ENCODE results near the gene ZNF638. TPM values are rescaled to one million over a fixed set of nuclear protein-coding genes. Genes with fewer than 3 reads are reported as not detected.
A peak's percentile ranks its signal among the peaks of the same experiment; 100 is the strongest.

The ZNF638 gene
- total and polyA plus RNA-seq, 3 donors from 2014 or later, result 65.0 to 226 (median 207) TPM

DNA sequence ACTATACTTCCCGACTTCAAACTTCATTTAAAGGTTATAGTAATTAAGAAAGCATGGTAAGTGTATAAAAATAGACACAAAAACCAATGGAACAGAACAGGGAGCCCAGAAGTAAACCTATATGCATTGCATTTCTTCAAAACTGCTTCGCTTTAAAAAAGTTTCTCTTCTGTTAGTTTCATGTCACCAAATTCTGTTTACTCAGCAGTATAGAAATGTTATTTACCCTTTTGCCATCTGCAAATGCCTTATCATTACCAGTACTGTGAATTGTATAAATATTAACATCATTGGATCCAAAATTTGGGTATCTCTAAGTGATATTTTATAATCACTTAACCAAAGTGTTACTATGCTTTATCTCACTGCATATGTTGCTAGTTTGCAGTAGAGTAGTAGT lies 45.9 kb upstream of the ZNF638 start:
- TF ChIP-seq POLR2A (IDR thresholded peaks at IDR 0.05), result no peak
- TF ChIP-seq, protein P1, sequence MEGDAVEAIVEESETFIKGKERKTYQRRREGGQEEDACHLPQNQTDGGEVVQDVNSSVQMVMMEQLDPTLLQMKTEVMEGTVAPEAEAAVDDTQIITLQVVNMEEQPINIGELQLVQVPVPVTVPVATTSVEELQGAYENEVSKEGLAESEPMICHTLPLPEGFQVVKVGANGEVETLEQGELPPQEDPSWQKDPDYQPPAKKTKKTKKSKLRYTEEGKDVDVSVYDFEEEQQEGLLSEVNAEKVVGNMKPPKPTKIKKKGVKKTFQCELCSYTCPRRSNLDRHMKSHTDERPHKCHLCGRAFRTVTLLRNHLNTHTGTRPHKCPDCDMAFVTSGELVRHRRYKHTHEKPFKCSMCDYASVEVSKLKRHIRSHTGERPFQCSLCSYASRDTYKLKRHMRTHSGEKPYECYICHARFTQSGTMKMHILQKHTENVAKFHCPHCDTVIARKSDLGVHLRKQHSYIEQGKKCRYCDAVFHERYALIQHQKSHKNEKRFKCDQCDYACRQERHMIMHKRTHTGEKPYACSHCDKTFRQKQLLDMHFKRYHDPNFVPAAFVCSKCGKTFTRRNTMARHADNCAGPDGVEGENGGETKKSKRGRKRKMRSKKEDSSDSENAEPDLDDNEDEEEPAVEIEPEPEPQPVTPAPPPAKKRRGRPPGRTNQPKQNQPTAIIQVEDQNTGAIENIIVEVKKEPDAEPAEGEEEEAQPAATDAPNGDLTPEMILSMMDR (IDR thresholded peaks at IDR 0.05), result no peak
- Histone ChIP-seq H3K4me3 (no peak overlapping the region), H3K4me1 (no peaks in the 10 kb centered on the region), H3K36me3 (ENCODE audit: low read depth, missing control alignments) (no peaks in the 10 kb centered on the region), H3K9me3 (no peaks in the 10 kb centered on the region), H3K27ac (no peak overlapping the region), H3K27me3 (no peaks in the 10 kb centered on the region)
- intact Hi-C loops (cut with DNase I; ENCODE audit: low total_unique reads), result no loop called here
- DNase-seq, result no peak
- 92 to 95% methylated on average over 2 of the region's 2 CpGs for WGBS, 2 donors

DNA sequence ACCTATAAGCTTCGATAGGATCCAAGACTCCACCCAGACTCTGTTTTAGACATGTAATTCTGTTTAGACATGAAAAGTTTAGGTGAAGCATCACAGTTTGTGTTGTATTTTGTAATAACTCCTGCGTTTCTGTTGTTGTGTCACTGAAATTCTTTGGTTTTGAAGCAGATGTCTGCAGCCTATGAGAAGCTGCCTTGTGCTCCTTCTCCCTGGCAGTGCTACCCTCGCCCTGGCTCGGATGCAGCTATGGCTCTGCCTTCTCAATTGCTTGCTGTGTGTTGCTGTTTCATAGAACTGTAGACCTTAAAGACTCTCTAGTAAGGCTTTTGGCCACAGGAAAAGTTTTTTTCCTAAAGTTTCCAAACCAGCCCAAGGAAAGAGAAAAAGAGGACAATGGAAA lies 40.2 kb upstream of the ZNF638 start:
- Histone ChIP-seq H3K4me1 (no peaks in the 10 kb centered on the region), H3K4me3 (no peak overlapping the region), H3K27ac (no peak overlapping the region), H3K9me3 (no peaks in the 10 kb centered on the region), H3K36me3 (ENCODE audit: low read depth, missing control alignments) (no peaks in the 10 kb centered on the region), H3K27me3 (no peaks in the 10 kb centered on the region)
- DNase-seq, result no peak
- TF ChIP-seq, protein P1 (IDR thresholded peaks at IDR 0.05), result no peak
- TF ChIP-seq POLR2A (IDR thresholded peaks at IDR 0.05), result no peak
- intact Hi-C loops (cut with DNase I; ENCODE audit: low total_unique reads), result no loop called here
- WGBS, 2 donors, result 59 to 69% methylated on average over 4 of the region's 4 CpGs

DNA sequence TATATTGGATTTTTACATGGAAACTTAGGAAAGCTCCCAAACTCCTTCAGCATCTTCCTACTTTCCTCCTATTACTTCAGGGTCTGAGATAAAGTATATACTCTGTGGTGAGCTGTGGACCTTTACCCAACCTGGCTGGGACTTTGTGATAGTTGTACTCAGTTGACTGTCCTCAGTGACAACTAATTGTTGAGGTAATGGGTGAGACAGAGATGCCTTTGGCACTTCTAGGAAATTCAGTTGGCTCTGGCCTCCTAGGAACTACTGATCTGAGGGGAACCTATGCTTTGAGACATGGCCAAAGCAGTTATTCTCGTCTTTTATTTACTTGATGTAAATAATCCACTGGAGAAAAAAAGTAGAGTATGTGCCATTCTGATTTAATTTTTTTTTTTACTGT lies 39.4 kb upstream of the ZNF638 start:
- TF ChIP-seq, protein P1 (IDR thresholded peaks at IDR 0.05), result no peak
- TF ChIP-seq POLR2A (IDR thresholded peaks at IDR 0.05), result no peak
- Histone ChIP-seq H3K27me3 (no peaks in the 10 kb centered on the region), H3K27ac (no peak overlapping the region), H3K9me3 (no peaks in the 10 kb centered on the region), H3K36me3 (ENCODE audit: low read depth, missing control alignments) (no peaks in the 10 kb centered on the region), H3K4me1 (no peaks in the 10 kb centered on the region), H3K4me3 (no peak overlapping the region)
- intact Hi-C loops (cut with DNase I; ENCODE audit: low total_unique reads), result no loop called here
- 77 to 88% methylated on average over 1 of the region's 1 CpG for WGBS, 2 donors
- no peak for DNase-seq

DNA sequence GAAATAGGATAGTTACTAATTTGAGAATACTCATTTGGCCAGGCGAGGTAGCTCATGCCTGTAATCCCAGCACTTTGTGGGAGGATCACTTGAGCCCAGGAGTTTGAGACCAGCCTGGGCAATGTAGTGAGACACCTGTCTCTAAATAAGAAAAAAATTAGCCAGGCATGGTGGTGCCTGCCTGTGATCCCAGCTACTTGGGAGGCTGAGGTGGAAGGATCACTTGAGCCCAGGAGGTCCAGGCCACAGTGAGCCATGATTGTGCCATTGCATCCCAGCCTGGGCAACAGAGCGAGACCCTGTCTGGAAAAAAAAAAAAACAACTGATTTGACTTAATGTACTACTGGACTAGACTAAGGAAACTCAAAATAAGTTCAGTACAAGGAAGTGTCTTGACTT lies 32.7 kb upstream of the ZNF638 start:
- Histone ChIP-seq H3K27me3 (no peaks in the 10 kb centered on the region), H3K27ac (no peak overlapping the region), H3K4me3 (no peak overlapping the region), H3K4me1 (no peaks in the 10 kb centered on the region), H3K36me3 (ENCODE audit: low read depth, missing control alignments) (no peaks in the 10 kb centered on the region), H3K9me3 (no peaks in the 10 kb centered on the region)
- DNase-seq, result no peak
- TF ChIP-seq, protein P1 (IDR thresholded peaks at IDR 0.05), result no peak
- no peak for TF ChIP-seq POLR2A (IDR thresholded peaks at IDR 0.05)
- intact Hi-C loops (cut with DNase I; ENCODE audit: low total_unique reads), result loop anchor here (5.0 kb wide), 1 partner anchor 213 kb away; no protein-coding TSS in a partner anchor
- WGBS, 2 donors, result 77 to 81% methylated on average over 2 of the region's 2 CpGs

DNA sequence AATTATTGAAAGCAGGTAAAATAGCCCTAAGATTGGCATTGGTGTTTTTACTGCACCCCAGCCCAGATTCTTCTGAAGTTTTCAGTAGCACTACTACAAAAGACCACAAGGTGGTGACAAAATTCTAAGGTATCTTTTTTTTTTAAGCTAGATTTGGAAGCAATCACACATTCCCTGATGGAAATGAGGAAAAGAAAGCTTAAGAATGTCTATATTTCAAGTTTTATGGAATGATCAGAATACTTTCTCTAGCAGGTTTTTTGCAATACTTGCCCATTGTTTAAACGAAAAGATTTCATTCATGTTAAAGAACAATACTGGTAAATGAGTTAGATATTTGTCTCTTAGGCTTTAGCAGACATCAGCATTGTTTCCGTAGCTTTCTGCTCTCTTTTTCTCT lies 32.1 kb upstream of the ZNF638 start:
- no peak for TF ChIP-seq POLR2A (IDR thresholded peaks at IDR 0.05)
- TF ChIP-seq, protein P1 (IDR thresholded peaks at IDR 0.05), result peak; percentile 44 to 73 (median 71)
- H3K27me3 ChIP-seq, result no peaks in the 10 kb centered on the region
- H3K36me3 ChIP-seq (ENCODE audit: low read depth, missing control alignments), result no peaks in the 10 kb centered on the region
- H3K27ac ChIP-seq, result no peak overlapping the region
- no peak overlapping the region for H3K4me3 ChIP-seq
- no peaks in the 10 kb centered on the region for H3K4me1 ChIP-seq
- DNase-seq, result no peak
- intact Hi-C loops (cut with DNase I; ENCODE audit: low total_unique reads), result loop anchor here (5.0 kb wide), 1 partner anchor 213 kb away; no protein-coding TSS in a partner anchor
- 58 to 73% methylated on average over 2 of the region's 2 CpGs for WGBS, 2 donors
- no peaks in the 10 kb centered on the region for H3K9me3 ChIP-seq
